ENCODE measurements around the gene RALY.
"Not testable (repeated sequence)": the region's sequence is repeated elsewhere in the genome, so short reads cannot be mapped to it uniquely, and the experiment has no call there.

The RALY gene

DNA sequence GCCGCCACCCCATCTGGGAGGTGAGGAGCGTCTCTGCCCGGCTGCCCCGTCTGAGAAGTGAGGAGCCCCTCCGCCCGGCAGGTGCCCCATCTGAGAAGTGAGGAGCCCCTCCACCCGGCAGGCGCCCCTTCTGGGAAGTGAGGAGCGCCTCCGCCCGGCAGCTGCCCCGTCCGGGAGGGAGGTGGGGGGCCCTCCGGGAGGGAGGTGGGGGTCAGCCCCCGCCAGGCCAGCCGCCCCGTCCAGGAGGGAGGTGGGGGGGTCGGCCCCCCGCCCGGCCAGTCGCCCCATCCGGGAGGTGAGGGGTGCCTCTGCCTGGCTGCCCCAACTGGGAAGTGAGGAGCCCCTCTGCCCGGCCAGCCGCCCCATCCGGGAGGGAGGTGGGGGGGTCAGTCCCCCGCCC lies 138.8 kb downstream of the RALY start:
- H3K36me3 Mint-ChIP-seq (ENCODE audit: low read depth); H3K27ac Mint-ChIP-seq; H3K4me3 Mint-ChIP-seq; intact Hi-C loops (cut with micrococcal nuclease); H3K9me3 Mint-ChIP-seq; H3K4me1 Mint-ChIP-seq (ENCODE audit: low read depth): not testable (repeated sequence)
- H3K27me3 Mint-ChIP-seq, result peaks cover 14% of the 10 kb centered on the region

GRCh38 chr20:34132943-34133342 lies 139.2 kb downstream of the RALY start:
- H3K4me1 Mint-ChIP-seq (ENCODE audit: low read depth); intact Hi-C loops (cut with micrococcal nuclease); H3K9me3 Mint-ChIP-seq; H3K36me3 Mint-ChIP-seq (ENCODE audit: low read depth); H3K27ac Mint-ChIP-seq; H3K4me3 Mint-ChIP-seq: not testable (repeated sequence)
- peaks cover 14% of the 10 kb centered on the region for H3K27me3 Mint-ChIP-seq

GRCh38 chr20:34133365-34133860 lies 139.7 kb downstream of the RALY start:
- not testable (repeated sequence) for H3K27ac Mint-ChIP-seq

More at GRCh38 chr20:34133365-34133860, 139.7 kb downstream of the RALY start:
- peaks cover 14% of the 10 kb centered on the region for H3K27me3 Mint-ChIP-seq
- H3K4me3 Mint-ChIP-seq; intact Hi-C loops (cut with micrococcal nuclease); H3K9me3 Mint-ChIP-seq; H3K36me3 Mint-ChIP-seq (ENCODE audit: low read depth); H3K4me1 Mint-ChIP-seq (ENCODE audit: low read depth): not testable (repeated sequence)

Data from dendritic cell treated with granulocyte-macrophage colony-stimulating factor and Interleukin-4, amounts not matched to agents 40 ng/mL and 50 ng/mL, for 4 days (primary cell).